H1 (cell line): ENCODE results near the gene SEC61B. TPM values are rescaled to one million over a fixed set of nuclear protein-coding genes. Genes with fewer than 3 reads are reported as not detected.

Source experiments
- CTCF ChIA-PET: fragments of 300-600 bp; sonication (Branson Sonifier 250); formaldehyde crosslinking; loops from one replicate; lab custom pipeline; 2021; ENCODE audit not compliant: partially characterized antibody; lab: Charles Lee
- POLR2A ChIA-PET: fragments of 300-600 bp; sonication (Branson Sonifier 250); formaldehyde crosslinking; loops from one replicate; lab custom pipeline; 2021; ENCODE audit warnings: inconsistent platforms; ENCODE audit not compliant: partially characterized antibody; lab: Charles Lee
- DNase-seq, 2 experiments: peaks; one replicate each; pipeline versions ENCODE4 v3.0.0 to v3.0.0-alpha.2; 2010 to 2022; ENCODE audit warnings: low spot score in 2 of 2, low read depth in 1 of 2, mixed read lengths in 1 of 2
- FAIRE-seq: peaks from 2 replicates; lab custom pipeline; 2011; peaks lifted over from hg19 to GRCh38; lab: Jason Lieb, UNC
- H2AFZ ChIP-seq: 2 replicates; pipeline ENCODE4 v1.8.1; 2012; ENCODE audit warnings: low read length, inconsistent platforms
- H2AK5ac ChIP-seq: 2 replicates; pipeline ENCODE4 v1.6.1; 2013; ENCODE audit warnings: low read depth, low read length
- H2BK120ac ChIP-seq: replicated peaks from 2 replicates; pipeline ENCODE3; 2013; ENCODE audit warnings: low read depth, low read length, inconsistent platforms
- H2BK12ac ChIP-seq: 2 replicates; pipeline ENCODE4 v1.6.1; 2013; ENCODE audit warnings: low read depth, low read length
- H2BK15ac ChIP-seq: 2 replicates; pipeline ENCODE4 v1.6.1; 2013; ENCODE audit warnings: low read length
- H2BK20ac ChIP-seq: 2 replicates; pipeline ENCODE4 v1.6.1; 2013; ENCODE audit warnings: low read length
- H2BK5ac ChIP-seq: 2 replicates; pipeline ENCODE4 v1.6.1; 2013; ENCODE audit warnings: low read depth, low read length
- H3K14ac ChIP-seq: 2 replicates; pipeline ENCODE4 v1.6.1; 2013; ENCODE audit warnings: inconsistent platforms; ENCODE audit not compliant: insufficient read length
- H3K18ac ChIP-seq: 2 replicates; pipeline ENCODE4 v1.6.1; 2013; ENCODE audit warnings: low read length; ENCODE audit errors: extremely low read depth
- H3K23ac ChIP-seq: 2 replicates; pipeline ENCODE4 v1.6.1; 2013; ENCODE audit warnings: inconsistent platforms; ENCODE audit not compliant: insufficient read length
- H3K23me2 ChIP-seq: 2 replicates; pipeline ENCODE4 v1.6.1; 2013; ENCODE audit warnings: low read depth, low read length
- H3K27ac ChIP-seq: 2 replicates; pipeline ENCODE4 v1.6.1; 2011; ENCODE audit warnings: low read depth, low read length, inconsistent platforms
- H3K27me3 ChIP-seq, 4 experiments: replicated peaks in 1 of 4; 1 replicate in 1 of 4; 2 replicates in 3 of 4; pipeline versions ENCODE4 v1.6.1 to v1.8.1; 2011 to 2013; ENCODE audit warnings: low read length in 3 of 4, mild to moderate bottlenecking in 3 of 4, inconsistent platforms in 2 of 4, mixed read lengths in 2 of 4, moderate library complexity in 1 of 4; ENCODE audit not compliant: control insufficient read depth in 3 of 4, insufficient read depth in 3 of 4; ENCODE audit errors: extremely low read depth in 1 of 4
- H3K36me3 ChIP-seq, 4 experiments: 2 replicates each; pipeline versions ENCODE4 v1.6.1 to v1.8.1; 2011 to 2013; ENCODE audit warnings: mild to moderate bottlenecking in 4 of 4, low read length in 3 of 4, moderate library complexity in 2 of 4, control low read depth in 1 of 4, inconsistent platforms in 1 of 4; ENCODE audit not compliant: insufficient read depth in 4 of 4, control insufficient read depth in 2 of 4
- H3K4ac ChIP-seq: replicated peaks from 2 replicates; pipeline ENCODE3; 2013; ENCODE audit warnings: low read length, low read depth, mixed read lengths, inconsistent platforms; ENCODE audit not compliant: insufficient read length
- H3K4me1 ChIP-seq, 4 experiments: replicated peaks in 1 of 4; 1 replicate in 1 of 4; 2 replicates in 3 of 4; pipeline versions ENCODE4 v1.6.1 to v1.8.1; 2011 to 2013; ENCODE audit warnings: low read length in 3 of 4, inconsistent platforms in 2 of 4, mixed read lengths in 1 of 4; ENCODE audit not compliant: insufficient read depth in 4 of 4, control insufficient read depth in 3 of 4
- H3K4me2 ChIP-seq, 2 experiments: 2 replicates each; pipeline versions ENCODE4 v1.6.1 to v1.8.1; 2011 to 2013; ENCODE audit warnings: low read depth in 2 of 2, low read length in 2 of 2, control low read depth in 1 of 2, inconsistent platforms in 1 of 2, mild to moderate bottlenecking in 1 of 2; ENCODE audit not compliant: insufficient read depth in 1 of 2
- H3K4me3 ChIP-seq, 4 experiments: fragments of 200-600, 300-600 bp in 1 of 4; sonication (generic), shearing (Covaris generic), sonication (Bioruptor Twin) in 1 of 4; 2 replicates each; pipeline versions ENCODE4 v1.5.1 to v1.8.1; 2011 to 2016; ENCODE audit warnings: low read length in 4 of 4, low read depth in 3 of 4, control low read depth in 2 of 4, inconsistent platforms in 2 of 4, mild to moderate bottlenecking in 2 of 4, mixed read lengths in 1 of 4, moderate library complexity in 1 of 4; ENCODE audit not compliant: insufficient read depth in 2 of 4; ENCODE audit errors: extremely low read depth in 1 of 4
- H3K56ac ChIP-seq: replicated peaks from 2 replicates; pipeline ENCODE3; 2013; ENCODE audit warnings: low read depth, mild to moderate bottlenecking, mixed read lengths, low read length, inconsistent platforms; ENCODE audit not compliant: insufficient read length
- H3K79me1 ChIP-seq: 2 replicates; pipeline ENCODE4 v1.6.1; 2013; ENCODE audit warnings: low read depth, low read length, control low read depth
- H3K79me2 ChIP-seq, 2 experiments: 2 replicates each; pipeline versions ENCODE4 v1.6.1 to v1.8.1; 2012 to 2013; ENCODE audit warnings: low read length in 2 of 2, mild to moderate bottlenecking in 2 of 2, inconsistent platforms in 1 of 2; ENCODE audit not compliant: insufficient read depth in 2 of 2, control insufficient read depth in 1 of 2
- H3K9ac ChIP-seq, 4 experiments: replicated peaks in 1 of 4; 1 replicate in 1 of 4; 2 replicates in 3 of 4; pipeline versions ENCODE4 v1.6.1 to v1.8.1; 2011 to 2013; ENCODE audit warnings: low read depth in 3 of 4, low read length in 3 of 4, control low read depth in 2 of 4, mild to moderate bottlenecking in 2 of 4, moderate library complexity in 2 of 4, inconsistent platforms in 1 of 4; ENCODE audit errors: extremely low read depth in 1 of 4
- H3K9me3 ChIP-seq, 2 experiments: 2 replicates each; pipeline versions ENCODE4 v1.6.1 to v1.8.1; 2012 to 2013; ENCODE audit warnings: mild to moderate bottlenecking in 2 of 2, moderate library complexity in 2 of 2, control low read depth in 1 of 2, inconsistent platforms in 1 of 2, low read depth in 1 of 2, low read length in 1 of 2, mixed read lengths in 1 of 2; ENCODE audit not compliant: insufficient read depth in 2 of 2
- H4K20me1 ChIP-seq, 2 experiments: replicated peaks in 1 of 2; 2 replicates each; pipeline versions ENCODE3 to v1.8.1; 2011 to 2013; ENCODE audit warnings: inconsistent platforms in 2 of 2, low read length in 2 of 2, mild to moderate bottlenecking in 1 of 2; ENCODE audit not compliant: insufficient read depth in 2 of 2, control insufficient read depth in 1 of 2
- H4K5ac ChIP-seq: 2 replicates; pipeline ENCODE4 v1.6.1; 2013; ENCODE audit warnings: low read length, low read depth, mixed read lengths, inconsistent platforms; ENCODE audit not compliant: insufficient read length
- H4K8ac ChIP-seq: 2 replicates; pipeline ENCODE4 v1.8.0; 2013; ENCODE audit warnings: mild to moderate bottlenecking, moderate library complexity, low read length, inconsistent platforms; ENCODE audit not compliant: insufficient read depth; ENCODE audit errors: extremely low read depth
- H4K91ac ChIP-seq: replicated peaks from 2 replicates; pipeline ENCODE3; 2013; ENCODE audit warnings: low read length, mixed read lengths, inconsistent platforms; ENCODE audit not compliant: insufficient read length
- whole genome bisulfite sequencing, 2 experiments: shearing (Covaris generic) in 1 of 2; methylation state at CpG; one replicate each; pipeline versions ENCODE4 v1.1.6 to v1.1.7; 2013 to 2015; ENCODE audit warnings: low lambda C conversion rate in 2 of 2, mixed read lengths in 2 of 2, inconsistent platforms in 1 of 2, low coverage in 1 of 2, missing lambda C conversion rate in 1 of 2; ENCODE audit not compliant: insufficient replicate concordance in 2 of 2, insufficient coverage in 1 of 2, insufficient read length in 1 of 2; ENCODE audit errors: extremely low coverage in 1 of 2, missing lambda C conversion rate in 1 of 2; 5-methylcytosine and 5-hydroxymethylcytosine counted together
- polyA plus RNA-seq, 7 experiments: library from polyadenylated mRNA; depleted of rRNA in 3 of 7; stranded (reverse) in 5 of 7; unstranded in 2 of 7; fragments of >200 nt in 5 of 7; fragments of 200-250 nt in 2 of 7; gene quantifications; 1 replicate in 5 of 7; 2 replicates in 1 of 7; 4 replicates in 1 of 7; pipeline versions ENCODE4 v1.2.1 to v1.2.3, GENCODE V29; 2011 to 2013; ENCODE audit warnings: missing spikeins in 2 of 7, mixed read lengths in 2 of 7
- total RNA-seq: library from RNA; stranded (reverse); fragmentation: NEBNext Ultra II Directional; extraction: Animal tissue kit (Norgen Biotek cat#: 25700); gene quantifications from 2 replicates; pipeline ENCODE4 v1.2.1, GENCODE V29; 2021

SEC61B gene
- total and polyA plus RNA-seq, 2 of the 8 experiments (the other 6 are each of a cell fraction or from before 2014, with no cell fraction given): 155 to 379 TPM

GRCh38 chr9:99181206-99181605 lies 40.9 kb upstream of the SEC61B start:
- WGBS, 2 experiments: 92% methylated on average over 2 of the region's 2 CpGs; no CpG with 5 or more reads in 1 of the 2 experiments
- H3K4me3 ChIP-seq: no peak overlapping the region
- H3K27me3 ChIP-seq: no peaks in the 10 kb centered on the region
- H2BK15ac ChIP-seq: no peak overlapping the region
- no peak overlapping the region for H2BK12ac ChIP-seq
- DNase-seq (no peak), FAIRE-seq (no peak)
- no peaks in the 10 kb centered on the region for H3K36me3 ChIP-seq
- peaks cover 0 to 4% (median 1%) of the 10 kb centered on the region in 4 experiments; a peak in 2 of 7 replicates for H3K4me1 ChIP-seq
- no peak overlapping the region for H2AFZ ChIP-seq
- H3K79me1 ChIP-seq: no peaks in the 10 kb centered on the region
- H3K23me2 ChIP-seq: no peaks in the 10 kb centered on the region
- no peak overlapping the region for H3K56ac ChIP-seq
- ChIA-PET POLR2A (no interaction called here), CTCF (interaction anchor here (0.6 to 2.3 kb wide), 4 partner anchors 19 to 60 kb away, joined by 3 to 9 read pairs (median 4); no protein-coding TSS in a partner anchor)
- H3K18ac ChIP-seq: no peak overlapping the region
- no peaks in the 10 kb centered on the region for H3K9me3 ChIP-seq
- no peak overlapping the region for H4K91ac ChIP-seq
- H2BK120ac ChIP-seq: no peak overlapping the region
- no peak overlapping the region for H3K4me2 ChIP-seq
- H4K5ac ChIP-seq: no peak overlapping the region
- no peaks in the 10 kb centered on the region for H3K79me2 ChIP-seq
- no peak overlapping the region for H2BK5ac ChIP-seq
- H4K8ac ChIP-seq: no peak overlapping the region
- no peak overlapping the region for H3K23ac ChIP-seq
- H3K27ac ChIP-seq: no peak overlapping the region
- H3K4ac ChIP-seq: no peak overlapping the region
- no peak overlapping the region for H3K14ac ChIP-seq
- no peak overlapping the region for H2AK5ac ChIP-seq
- H3K9ac ChIP-seq: no peak overlapping the region
- H4K20me1 ChIP-seq: no peaks in the 10 kb centered on the region
- H2BK20ac ChIP-seq: no peak overlapping the region
